Naive thymus-derived CD8-positive, alpha-beta T cell (primary cell): ENCODE measurements around the gene PRR3. TPM values are rescaled to one million over a fixed set of nuclear protein-coding genes. Genes with fewer than 3 reads are reported as not detected.

ENCODE experiments used
- microRNA-seq: library from miRNA; unstranded; fragments of <30 nt; microRNA quantifications from one replicate; pipeline ENCODE4 v1.2.0, GENCODE V29; 2022; ENCODE audit warnings: borderline microRNAs expressed
- polyA plus RNA-seq, 3 donors: library from polyadenylated mRNA; unstranded; fragments of 300-500 nt; fragmentation: Illumina TruSeq; gene quantifications; one replicate each; pipeline ENCODE4 v1.2.3, GENCODE V29; 2021
- total RNA-seq, 8 experiments: library from RNA in 2 of 8; stranded (reverse) in 2 of 8; gene quantifications; one replicate each; pipeline ENCODE4 v1.2.3 and lab custom pipeline; 2021 to 2026

The PRR3 gene
- total and polyA plus RNA-seq, 5 experiments from 2014 or later, result 7.9 to 28.9 (median 12.7) TPM

Small RNAs within 50 kb of the gene (microRNA-seq; reads per million reads assigned to microRNA genes)
- 21.2 reads per million, percentile 42 among the genes with 10 or more reads in this experiment for gene MIR877

Other genes starting within 250 kb of the PRR3 start
- gene TRIM39, start 230.4 kb upstream of the PRR3 start, total RNA-seq, result 10 to 100 TPM; 22.1 to 23.1 TPM
- gene TRIM39, start 230.4 kb upstream of the PRR3 start, polyA plus RNA-seq, result 10 to 100 TPM in 2 of 3 donors, 1 to 10 TPM in 1; 6.6 to 15.4 (median 12.7) TPM
- 10 to 100 TPM; 48.2 to 49.5 TPM for gene RPP21, start 212.1 kb upstream of the PRR3 start, total RNA-seq
- 10 to 100 TPM; 61.1 to 92.4 (median 73.6) TPM for gene RPP21, start 212.1 kb upstream of the PRR3 start, polyA plus RNA-seq
- gene HLA-E, start 67.8 kb upstream of the PRR3 start, total RNA-seq, result 1,000 to 10,000 TPM; 1,291 to 1,305 TPM
- gene HLA-E, start 67.8 kb upstream of the PRR3 start, polyA plus RNA-seq, result 1,000 to 10,000 TPM; 2,699 to 2,977 (median 2,826) TPM
- 10 to 100 TPM; 78.0 to 80.7 TPM for gene GNL1, start 806 bp upstream of the PRR3 start, total RNA-seq
- 10 to 100 TPM; 24.7 to 34.1 (median 28.7) TPM for gene GNL1, start 806 bp upstream of the PRR3 start, polyA plus RNA-seq
- gene ABCF1, start 14.1 kb downstream of the PRR3 start, total RNA-seq, result 10 to 100 TPM; 68.6 to 71.3 TPM
- 10 to 100 TPM; 19.1 to 43.1 (median 30.5) TPM for gene ABCF1, start 14.1 kb downstream of the PRR3 start, polyA plus RNA-seq
- gene PPP1R10, start 59.9 kb downstream of the PRR3 start, total RNA-seq, result 100 to 1,000 TPM; 191 to 193 TPM
- gene PPP1R10, start 59.9 kb downstream of the PRR3 start, polyA plus RNA-seq, result 10 to 100 TPM; 16.9 to 20.2 (median 19.8) TPM
- gene MRPS18B, start 60.5 kb downstream of the PRR3 start, total RNA-seq, result 10 to 100 TPM; 43.1 to 43.8 TPM
- gene MRPS18B, start 60.5 kb downstream of the PRR3 start, polyA plus RNA-seq, result 100 to 1,000 TPM in 2 of 3 donors, 10 to 100 TPM in 1; 87.4 to 161 (median 119) TPM
- 10 to 100 TPM; 12.6 to 13.4 TPM for gene ATAT1, start 69.6 kb downstream of the PRR3 start, total RNA-seq
- gene ATAT1, start 69.6 kb downstream of the PRR3 start, polyA plus RNA-seq, result 1 to 10 TPM; 1.6 to 2.0 (median 1.7) TPM
- 10 to 100 TPM; 29.3 to 30.9 TPM for gene C6orf136, start 89.8 kb downstream of the PRR3 start, total RNA-seq
- gene C6orf136, start 89.8 kb downstream of the PRR3 start, polyA plus RNA-seq, result 10 to 100 TPM in 2 of 3 donors, 1 to 10 TPM in 1; 5.6 to 23.2 (median 13.7) TPM
- gene DHX16, start 115.7 kb downstream of the PRR3 start, total RNA-seq, result 10 to 100 TPM; 42.1 to 45.6 TPM
- gene DHX16, start 115.7 kb downstream of the PRR3 start, polyA plus RNA-seq, result 10 to 100 TPM; 17.7 to 31.2 (median 18.7) TPM
- gene PPP1R18, start 129.3 kb downstream of the PRR3 start, total RNA-seq, result 10 to 100 TPM; 79.0 to 82.0 TPM
- 10 to 100 TPM; 79.8 to 98.6 (median 95.7) TPM for gene PPP1R18, start 129.3 kb downstream of the PRR3 start, polyA plus RNA-seq
- 1 to 10 TPM; 2.4 TPM for gene NRM, start 133.7 kb downstream of the PRR3 start, total RNA-seq
- 1 to 10 TPM; 3.7 to 5.4 (median 5.4) TPM for gene NRM, start 133.7 kb downstream of the PRR3 start, polyA plus RNA-seq
- 10 to 100 TPM; 50.8 to 54.9 TPM for gene MDC1, start 160.0 kb downstream of the PRR3 start, total RNA-seq
- 1 to 10 TPM; 1.3 to 6.3 (median 2.8) TPM for gene MDC1, start 160.0 kb downstream of the PRR3 start, polyA plus RNA-seq
- 100 to 1,000 TPM; 171 to 187 TPM for gene TUBB, start 163.1 kb downstream of the PRR3 start, total RNA-seq
- 100 to 1,000 TPM in 1 of 3 donors, 10 to 100 TPM in 2; 79.2 to 116 (median 83.3) TPM for gene TUBB, start 163.1 kb downstream of the PRR3 start, polyA plus RNA-seq
- gene FLOT1, start 185.4 kb downstream of the PRR3 start, total RNA-seq, result 10 to 100 TPM; 74.1 to 79.8 TPM
- 10 to 100 TPM; 76.0 to 98.4 (median 78.4) TPM for gene FLOT1, start 185.4 kb downstream of the PRR3 start, polyA plus RNA-seq
- gene IER3, start 187.3 kb downstream of the PRR3 start, total RNA-seq, result 10 to 100 TPM; 16.0 to 17.0 TPM
- 1 to 10 TPM in 2 of 3 donors, under 1 TPM in 1; 0.58 to 1.8 (median 1.5) TPM for gene IER3, start 187.3 kb downstream of the PRR3 start, polyA plus RNA-seq